Activated CD8-positive, alpha-beta memory T cell treated with anti-CD3 and anti-CD28 coated beads, Interleukin-2, amount 50 U/mL, for 24 hours (primary cell): Measurements from ENCODE around the gene TBXT.
"Not testable (repeated sequence)": the region's sequence is repeated elsewhere in the genome, so short reads cannot be mapped to it uniquely, and the experiment has no call there.

Experiments
- DNase-seq: peaks from one replicate; pipeline ENCODE4 v3.0.0-alpha.2; 2020; ENCODE audit errors: extremely low read depth

The TBXT gene

GRCh38 chr6:166172546-166172945, 4.9 kb upstream of the TBXT start:
- DNase-seq = no peak

- DNase-seq = no peak
Observed at GRCh38 chr6:166169549-166170421, 2.1 kb upstream of the TBXT start.

- DNase-seq = no peak
Observed at GRCh38 chr6:166168616-166169548, 1.2 kb upstream of the TBXT start.

GRCh38 chr6:166167258-166167731, 356 bp downstream of the TBXT start:
- no peak for DNase-seq

GRCh38 chr6:166166314-166167257, 1.1 kb downstream of the TBXT start:
- DNase-seq = no peak

- no peak for DNase-seq
Observed at GRCh38 chr6:166165558-166166313, 1.9 kb downstream of the TBXT start.

GRCh38 chr6:166162599-166163342, 4.9 kb downstream of the TBXT start:
- no peak for DNase-seq

- no peak for DNase-seq
Observed at GRCh38 chr6:166157930-166158617, 9.6 kb downstream of the TBXT start.

- DNase-seq = no peak
Observed at GRCh38 chr6:166156942-166157341, 10.7 kb downstream of the TBXT start.

- no peak for DNase-seq
Observed at GRCh38 chr6:166153966-166154365, 13.7 kb downstream of the TBXT start.

- no peak for DNase-seq
Observed at GRCh38 chr6:166152660-166153059, 15.0 kb downstream of the TBXT start.

- DNase-seq = no peak
Observed at GRCh38 chr6:166151798-166152197, 15.9 kb downstream of the TBXT start.

GRCh38 chr6:166145751-166146150, 21.9 kb downstream of the TBXT start:
- no peak for DNase-seq

GRCh38 chr6:166143011-166143410, 24.6 kb downstream of the TBXT start:
- DNase-seq = no peak

- DNase-seq = no peak
Observed at GRCh38 chr6:166127624-166128472, 39.8 kb downstream of the TBXT start.

GRCh38 chr6:166123115-166123514, 44.5 kb downstream of the TBXT start:
- not testable (repeated sequence) for DNase-seq

- no peak for DNase-seq
Observed at GRCh38 chr6:166121726-166122125, 45.9 kb downstream of the TBXT start.
